Nephron (organoid): ENCODE measurements around the gene ABCC12.
"Not testable (repeated sequence)": the region's sequence is repeated elsewhere in the genome, so short reads cannot be mapped to it uniquely, and the experiment has no call there.

Experiments
- H3K27ac Mint-ChIP-seq, 3 experiments: 2 replicates each; pipeline ENCODE4 v1.8.0; 2020; ENCODE audit warnings: mixed read lengths in 3 of 3, mild to moderate bottlenecking in 2 of 3, moderate library complexity in 1 of 3
- H3K27me3 Mint-ChIP-seq: 2 replicates; pipeline ENCODE4 v1.8.0; 2021; ENCODE audit warnings: low read depth, mild to moderate bottlenecking, moderate library complexity, mixed read lengths
- H3K36me3 Mint-ChIP-seq: 2 replicates; pipeline ENCODE4 v1.8.0; 2020; ENCODE audit warnings: low read depth, mixed read lengths
- H3K4me1 Mint-ChIP-seq: 2 replicates; pipeline ENCODE4 v1.8.0; 2020; ENCODE audit warnings: mixed read lengths
- H3K4me3 Mint-ChIP-seq, 3 experiments: 2 replicates each; pipeline ENCODE4 v1.8.0; 2020; ENCODE audit warnings: mild to moderate bottlenecking in 3 of 3, mixed read lengths in 3 of 3, moderate library complexity in 2 of 3
- H3K9me3 Mint-ChIP-seq: 2 replicates; pipeline ENCODE4 v1.8.0; 2020; ENCODE audit warnings: mixed read lengths
- CTCF ChIP-seq, 3 experiments: fragments of 200-600 bp; sonication (generic); IDR thresholded peaks; one replicate each; pipeline ENCODE4 v1.5.0; 2021; ENCODE audit warnings: antibody characterized with exemption in 3 of 3; ENCODE audit not compliant: unreplicated experiment in 3 of 3

The ABCC12 gene

DNA sequence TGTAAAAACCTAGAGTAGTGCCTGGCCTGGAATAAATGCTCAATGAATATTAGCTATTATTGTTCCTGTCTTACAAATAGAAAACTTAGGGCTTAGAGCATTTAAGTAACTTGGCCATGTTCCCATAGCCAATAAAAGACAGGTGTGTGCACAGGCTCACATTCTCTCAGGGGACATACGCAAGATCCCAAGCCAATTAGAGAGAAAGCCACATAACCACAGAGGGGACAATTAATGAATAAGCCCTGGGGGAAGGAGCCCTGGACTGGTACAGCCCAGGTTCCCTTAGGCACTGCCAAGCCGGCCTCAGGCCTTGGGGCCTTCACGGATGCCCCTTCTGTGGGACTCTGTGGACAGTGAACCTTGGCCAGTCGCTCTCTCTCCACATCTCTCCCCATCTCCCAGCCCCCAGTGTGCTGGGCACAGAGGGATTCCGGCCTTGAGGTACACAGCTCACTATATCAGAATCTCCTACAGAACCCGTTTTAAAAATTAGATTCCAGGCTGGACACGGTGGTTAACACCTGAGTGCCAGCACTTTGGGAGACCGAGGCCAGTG is 27.3 kb upstream of the ABCC12 start:
- no peaks in the 10 kb centered on the region for H3K36me3 Mint-ChIP-seq
- no peaks in the 10 kb centered on the region for H3K9me3 Mint-ChIP-seq
- H3K4me3 Mint-ChIP-seq, result no peak overlapping the region
- H3K4me1 Mint-ChIP-seq, result no peaks in the 10 kb centered on the region
- H3K27ac Mint-ChIP-seq, result no peak overlapping the region
- H3K27me3 Mint-ChIP-seq, result peaks cover 4% of the 10 kb centered on the region
- TF ChIP-seq CTCF (IDR thresholded peaks at IDR 0.05; ENCODE audit: unreplicated experiment in 3 of 3), result no peak

DNA sequence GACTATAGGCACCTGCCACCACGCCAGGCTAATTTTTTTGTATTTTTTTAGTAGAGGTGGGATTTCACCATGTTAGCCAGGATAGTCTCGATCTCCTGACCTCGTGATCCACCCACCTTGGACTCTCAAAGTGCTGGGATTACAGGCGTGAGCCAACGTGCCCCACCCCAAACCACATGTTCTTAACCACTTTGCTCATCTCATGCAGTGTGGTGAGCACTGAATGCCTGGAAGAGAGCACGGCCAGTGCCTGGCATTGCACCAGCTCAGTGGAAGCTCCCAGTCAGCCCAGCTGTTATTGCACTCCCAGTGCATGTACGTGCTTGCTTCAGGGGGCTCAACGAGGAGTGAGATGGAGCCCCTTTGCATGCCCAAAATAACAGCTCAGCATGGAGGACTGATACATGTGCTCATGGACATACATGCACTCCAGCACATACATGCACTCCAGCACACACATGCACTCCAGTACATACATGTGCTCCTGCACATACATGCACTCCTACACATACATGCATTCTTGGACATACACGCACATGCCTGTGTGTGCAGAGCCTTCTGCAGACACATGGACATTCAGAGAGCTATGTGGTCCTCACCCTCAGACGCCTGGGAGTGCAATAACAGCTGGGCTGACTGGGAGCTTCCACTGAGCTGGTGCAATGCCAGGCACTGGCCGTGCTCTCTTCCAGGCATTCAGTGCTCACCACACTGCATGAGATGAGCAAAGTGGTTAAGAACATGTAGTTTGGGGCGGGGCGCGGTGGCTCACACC is 26.1 kb upstream of the ABCC12 start:
- H3K9me3 Mint-ChIP-seq, H3K4me3 Mint-ChIP-seq, H3K36me3 Mint-ChIP-seq, H3K27ac Mint-ChIP-seq, H3K4me1 Mint-ChIP-seq, H3K27me3 Mint-ChIP-seq: not testable (repeated sequence)

DNA sequence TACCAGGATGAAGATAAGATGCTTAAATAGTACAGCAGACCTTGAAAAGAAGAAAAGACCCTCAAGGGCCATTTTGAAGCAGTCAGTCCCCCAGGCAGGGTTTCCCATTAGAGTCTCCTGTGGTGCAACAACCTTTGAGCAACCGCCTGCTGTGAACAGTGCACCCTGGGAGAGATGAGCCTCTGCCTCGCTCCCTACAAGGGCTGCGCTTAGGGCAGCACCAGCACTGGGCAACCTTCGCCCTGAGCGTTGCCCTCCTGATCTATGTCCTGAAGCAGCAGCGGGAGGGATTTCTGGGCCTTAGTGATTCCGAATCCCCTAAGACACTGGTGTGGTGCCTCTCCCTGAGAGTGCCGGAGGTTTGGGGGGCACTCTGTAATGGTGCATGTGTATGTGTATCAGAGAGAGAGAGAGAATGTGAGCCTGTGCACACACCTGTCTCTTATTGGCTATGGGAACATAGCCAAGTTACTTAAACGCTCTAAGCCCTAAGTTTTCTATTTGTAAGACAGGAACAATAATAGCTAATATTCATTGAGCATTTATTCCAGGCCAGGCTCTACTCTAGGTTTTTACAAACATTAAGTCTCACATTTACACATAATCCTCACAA is 25.2 kb upstream of the ABCC12 start:
- peaks cover 8% of the 10 kb centered on the region for H3K27me3 Mint-ChIP-seq
- no peaks in the 10 kb centered on the region for H3K9me3 Mint-ChIP-seq
- no peak for TF ChIP-seq CTCF (IDR thresholded peaks at IDR 0.05; ENCODE audit: unreplicated experiment in 3 of 3)
- no peak overlapping the region for H3K4me3 Mint-ChIP-seq
- no peaks in the 10 kb centered on the region for H3K4me1 Mint-ChIP-seq
- H3K36me3 Mint-ChIP-seq, result no peaks in the 10 kb centered on the region
- H3K27ac Mint-ChIP-seq, result no peak overlapping the region

- Mint-ChIP-seq H3K36me3 (no peaks in the 10 kb centered on the region), H3K9me3 (no peaks in the 10 kb centered on the region), H3K4me1 (no peaks in the 10 kb centered on the region), H3K27ac (no peak overlapping the region), H3K4me3 (no peak overlapping the region), H3K27me3 (peaks cover 13% of the 10 kb centered on the region)
- TF ChIP-seq CTCF (IDR thresholded peaks at IDR 0.05; ENCODE audit: unreplicated experiment in 3 of 3), result no peak
Observed at GRCh38 chr16:48176635-48177408, 21.0 kb upstream of the ABCC12 start.

DNA sequence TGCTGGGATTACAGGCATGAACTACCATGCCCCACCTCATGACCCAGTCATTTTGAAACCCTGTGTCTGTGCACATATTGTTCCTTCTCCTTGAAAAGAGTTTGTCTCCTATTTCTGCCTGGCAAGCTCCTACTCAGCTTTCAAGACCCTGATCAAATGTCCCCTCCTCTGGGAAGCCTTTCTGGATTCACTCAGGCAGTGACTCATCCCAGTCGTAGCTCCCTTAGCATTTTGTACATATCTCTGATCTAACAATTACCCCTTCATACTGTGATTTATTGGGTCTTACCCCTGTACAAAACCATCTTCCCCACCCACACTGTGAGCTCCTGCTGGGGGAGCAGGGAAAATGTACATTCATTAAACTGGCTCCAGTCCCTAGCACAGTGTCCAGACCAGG is 18.1 kb upstream of the ABCC12 start:
- no peaks in the 10 kb centered on the region for H3K9me3 Mint-ChIP-seq
- H3K27ac Mint-ChIP-seq, result no peak overlapping the region
- no peaks in the 10 kb centered on the region for H3K4me1 Mint-ChIP-seq
- peaks cover 13% of the 10 kb centered on the region for H3K27me3 Mint-ChIP-seq
- H3K36me3 Mint-ChIP-seq, result no peaks in the 10 kb centered on the region
- no peak for TF ChIP-seq CTCF (IDR thresholded peaks at IDR 0.05; ENCODE audit: unreplicated experiment in 3 of 3)
- no peak overlapping the region for H3K4me3 Mint-ChIP-seq

DNA sequence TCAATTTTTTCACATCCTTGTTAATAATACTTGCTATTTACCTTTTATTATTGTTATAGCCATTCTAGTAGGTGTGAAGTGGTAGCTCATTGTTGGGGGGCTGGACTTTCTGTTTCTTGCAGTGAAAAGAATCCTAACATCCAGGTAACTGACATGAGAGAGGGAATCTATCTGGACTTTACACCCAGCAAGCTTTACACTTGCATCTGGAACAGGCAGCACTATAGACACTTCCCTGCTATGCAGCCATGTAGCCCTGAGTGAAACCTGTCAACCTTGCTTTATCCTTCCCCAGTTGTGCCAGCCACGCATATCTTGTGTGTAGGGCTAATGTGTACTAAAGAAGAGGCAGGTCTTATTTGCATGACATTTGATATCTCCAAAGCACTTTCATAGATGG is 16.9 kb upstream of the ABCC12 start:
- TF ChIP-seq CTCF (IDR thresholded peaks at IDR 0.05; ENCODE audit: unreplicated experiment in 3 of 3), result no peak
- Mint-ChIP-seq H3K4me1 (no peaks in the 10 kb centered on the region), H3K27me3 (peaks cover 13% of the 10 kb centered on the region), H3K27ac (no peak overlapping the region), H3K36me3 (no peaks in the 10 kb centered on the region), H3K4me3 (no peak overlapping the region), H3K9me3 (no peaks in the 10 kb centered on the region)
